Hematopoietic multipotent progenitor cell treated with erythropoietin and hydrocortisone succinate and interleukin-3 and kit ligand, for 17 days (in vitro differentiated cells): ENCODE data around the gene ZDHHC18.

Experiments
- DNase-seq: peaks from one replicate; pipeline ENCODE4 v3.0.0-alpha.2; 2015; ENCODE audit warnings: low spot score

ZDHHC18 gene

GRCh38 chr1:26826261-26827105 lies at the start of gene ZDHHC18:
TSS of gene ZDHHC18 (plus strand) at chr1:26826688. CDS start at chr1:26826805, 117 bp downstream.
- peak; percentile 44 for DNase-seq

- DNase-seq, result no peak
Observed at GRCh38 chr1:26779098-26779668, 47.3 kb upstream of the ZDHHC18 start.

- no peak for DNase-seq
Observed at GRCh38 chr1:26780344-26780957, 46.0 kb upstream of the ZDHHC18 start.

- no peak for DNase-seq
Observed at GRCh38 chr1:26781206-26781825, 45.2 kb upstream of the ZDHHC18 start.

- no peak for DNase-seq
Observed at GRCh38 chr1:26782521-26783212, 43.8 kb upstream of the ZDHHC18 start.

- DNase-seq, result no peak
Observed at GRCh38 chr1:26783646-26784022, 42.9 kb upstream of the ZDHHC18 start.

GRCh38 chr1:26784023-26784871 lies 42.2 kb upstream of the ZDHHC18 start:
- DNase-seq, result peak; percentile 60

- DNase-seq, result no peak
Observed at GRCh38 chr1:26784886-26785285, 41.6 kb upstream of the ZDHHC18 start.

GRCh38 chr1:26785611-26786436 lies 40.7 kb upstream of the ZDHHC18 start:
- DNase-seq, result no peak

GRCh38 chr1:26786437-26787380 lies 39.8 kb upstream of the ZDHHC18 start:
- DNase-seq, result peak; percentile 72

GRCh38 chr1:26787381-26787705 lies 39.1 kb upstream of the ZDHHC18 start:
- DNase-seq, result no peak

GRCh38 chr1:26787706-26788514 lies 38.6 kb upstream of the ZDHHC18 start, which contains the start of gene PIGV:
TSS of gene PIGV (plus strand) at chr1:26787950. CDS start at chr1:26790816, 2,866 bp downstream.
- DNase-seq, result peak; percentile 93

GRCh38 chr1:26788515-26788785 lies 38.0 kb upstream of the ZDHHC18 start:
- no peak for DNase-seq

- peak; percentile 92 for DNase-seq
Observed at GRCh38 chr1:26788836-26789611, 37.5 kb upstream of the ZDHHC18 start.

- no peak for DNase-seq
Observed at GRCh38 chr1:26789612-26789865, 36.9 kb upstream of the ZDHHC18 start.

- no peak for DNase-seq
Observed at GRCh38 chr1:26789931-26790330, 36.6 kb upstream of the ZDHHC18 start.

- DNase-seq, result no peak
Observed at GRCh38 chr1:26790551-26790953, 35.9 kb upstream of the ZDHHC18 start.

- DNase-seq, result no peak
Observed at GRCh38 chr1:26791148-26791547, 35.3 kb upstream of the ZDHHC18 start.
